Activated B cell treated with CpG ODN at 0.5 μM for 24 hours (primary cell): ENCODE results near the gene FBXO9. TPM values are rescaled to one million over a fixed set of nuclear protein-coding genes. Genes with fewer than 3 reads are reported as not detected.

Source experiments
- ATAC-seq: fragments of 200-7000 bp; cut with Tn5 transposase; one replicate; pipeline ENCODE4 v1.10.0; 2021; ENCODE audit warnings: low read depth, mild to moderate bottlenecking, moderate library complexity
- CTCF ChIA-PET: fragments of 350-600 bp; sonication (Branson Sonifier 250); formaldehyde crosslinking; loops from one replicate; lab custom pipeline; 2021; ENCODE audit warnings: antibody characterized with exemption; lab: Charles Lee
- POLR2A ChIA-PET: fragments of 350-600 bp; sonication (Branson Sonifier 250); formaldehyde crosslinking; loops from one replicate; lab custom pipeline; 2021; ENCODE audit warnings: antibody characterized with exemption; lab: Charles Lee
- DNase-seq: peaks from one replicate; pipeline ENCODE4 v3.0.0; 2022
- H3K27ac Mint-ChIP-seq: one replicate; pipeline ENCODE4 v1.8.0; 2020; ENCODE audit warnings: mixed read lengths
- H3K27me3 Mint-ChIP-seq: one replicate; pipeline ENCODE4 v1.8.0; 2021; ENCODE audit warnings: mixed read lengths
- H3K36me3 Mint-ChIP-seq: one replicate; pipeline ENCODE4 v1.8.0; 2021; ENCODE audit warnings: low read depth, mixed read lengths
- H3K4me1 Mint-ChIP-seq: one replicate; pipeline ENCODE4 v1.8.0; 2021; ENCODE audit warnings: mixed read lengths
- H3K4me3 Mint-ChIP-seq: one replicate; pipeline ENCODE4 v1.8.0; 2020; ENCODE audit warnings: mild to moderate bottlenecking, mixed read lengths
- H3K9me3 Mint-ChIP-seq: one replicate; pipeline ENCODE4 v1.8.0; 2020; ENCODE audit warnings: mixed read lengths
- intact Hi-C: fragments of 100-400 bp; cut with micrococcal nuclease; formaldehyde crosslinking; loops from one replicate; pipeline ENCODE4 v1.15.1; 2024
- total RNA-seq: library from RNA; stranded (reverse); gene quantifications from 2 replicates; pipeline ENCODE4 v1.2.3, GENCODE V29; 2022
- TF ChIP-seq, protein P1 (sequence below): fragments of 200-600 bp; IDR thresholded peaks from one replicate; pipeline ENCODE4 v1.8.0; 2022; ENCODE audit warnings: antibody characterized with exemption, mild to moderate bottlenecking

Gene FBXO9
- total RNA-seq, 1 donor from 2014 or later, result 62.1 TPM

- CTCF ChIA-PET, result no interaction called here
- H3K27me3 Mint-ChIP-seq, result peaks cover 2% of the 10 kb centered on the region
- DNase-seq (no peak), ATAC-seq (no peak)
- peaks cover 2% of the 10 kb centered on the region for H3K36me3 Mint-ChIP-seq
- TF ChIP-seq, protein P1, sequence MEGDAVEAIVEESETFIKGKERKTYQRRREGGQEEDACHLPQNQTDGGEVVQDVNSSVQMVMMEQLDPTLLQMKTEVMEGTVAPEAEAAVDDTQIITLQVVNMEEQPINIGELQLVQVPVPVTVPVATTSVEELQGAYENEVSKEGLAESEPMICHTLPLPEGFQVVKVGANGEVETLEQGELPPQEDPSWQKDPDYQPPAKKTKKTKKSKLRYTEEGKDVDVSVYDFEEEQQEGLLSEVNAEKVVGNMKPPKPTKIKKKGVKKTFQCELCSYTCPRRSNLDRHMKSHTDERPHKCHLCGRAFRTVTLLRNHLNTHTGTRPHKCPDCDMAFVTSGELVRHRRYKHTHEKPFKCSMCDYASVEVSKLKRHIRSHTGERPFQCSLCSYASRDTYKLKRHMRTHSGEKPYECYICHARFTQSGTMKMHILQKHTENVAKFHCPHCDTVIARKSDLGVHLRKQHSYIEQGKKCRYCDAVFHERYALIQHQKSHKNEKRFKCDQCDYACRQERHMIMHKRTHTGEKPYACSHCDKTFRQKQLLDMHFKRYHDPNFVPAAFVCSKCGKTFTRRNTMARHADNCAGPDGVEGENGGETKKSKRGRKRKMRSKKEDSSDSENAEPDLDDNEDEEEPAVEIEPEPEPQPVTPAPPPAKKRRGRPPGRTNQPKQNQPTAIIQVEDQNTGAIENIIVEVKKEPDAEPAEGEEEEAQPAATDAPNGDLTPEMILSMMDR, result no peak
- no peak overlapping the region for H3K4me3 Mint-ChIP-seq
- intact Hi-C loops, result no loop called here
- POLR2A ChIA-PET, result no interaction called here
- no peak overlapping the region for H3K27ac Mint-ChIP-seq
- H3K9me3 Mint-ChIP-seq, result no peaks in the 10 kb centered on the region
- H3K4me1 Mint-ChIP-seq, result no peaks in the 10 kb centered on the region
Measured at GRCh38 chr6:53134601-53135235, 69.5 kb downstream of the FBXO9 start.

- Mint-ChIP-seq H3K27ac (no peak overlapping the region), H3K4me1 (no peaks in the 10 kb centered on the region), H3K27me3 (peaks cover 2% of the 10 kb centered on the region), H3K4me3 (no peak overlapping the region), H3K36me3 (peaks cover 2% of the 10 kb centered on the region), H3K9me3 (no peaks in the 10 kb centered on the region)
- ATAC-seq, result no peak
- POLR2A ChIA-PET, result no interaction called here
- TF ChIP-seq, protein P1, result no peak
- CTCF ChIA-PET, result no interaction called here
- intact Hi-C loops, result no loop called here
- DNase-seq, result no peak
Measured at GRCh38 chr6:53136000-53136609, 70.9 kb downstream of the FBXO9 start.

DNA sequence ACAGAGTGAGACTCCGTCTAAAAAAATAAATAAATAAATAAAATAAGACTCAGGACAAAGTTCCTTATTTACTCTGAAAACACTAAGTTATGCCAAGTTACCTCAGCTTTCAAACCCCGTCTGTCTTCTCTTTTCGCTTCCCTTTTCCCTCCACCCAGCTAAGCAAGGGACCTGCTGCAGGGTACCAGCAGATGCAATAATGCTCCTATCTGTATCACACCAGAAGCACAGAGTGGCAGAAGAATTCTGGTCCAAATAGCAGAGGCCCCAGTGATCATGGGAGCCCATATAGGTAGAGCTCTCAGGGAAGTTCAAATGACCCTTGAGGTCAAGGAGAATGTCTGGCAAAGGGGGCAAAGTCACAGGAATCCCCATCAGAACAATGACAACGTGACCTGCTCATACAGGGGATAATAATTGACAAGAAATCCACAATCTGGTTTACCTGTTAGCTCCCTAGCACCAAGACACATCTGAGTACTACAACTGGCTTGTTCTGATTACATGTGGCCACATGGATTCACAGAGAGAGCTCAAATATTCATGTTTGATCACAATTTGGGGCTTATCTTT lies 74.7 kb downstream of the FBXO9 start:
- ATAC-seq (no peak), DNase-seq (no peak)
- Mint-ChIP-seq H3K36me3 (peaks cover 5% of the 10 kb centered on the region), H3K4me1 (no peaks in the 10 kb centered on the region), H3K27ac (no peak overlapping the region), H3K9me3 (peaks cover 7% of the 10 kb centered on the region), H3K27me3 (peaks cover 2% of the 10 kb centered on the region), H3K4me3 (no peak overlapping the region)
- ChIA-PET POLR2A (no interaction called here), CTCF (no interaction called here)
- intact Hi-C loops, result no loop called here
- TF ChIP-seq, protein P1, result no peak

DNA sequence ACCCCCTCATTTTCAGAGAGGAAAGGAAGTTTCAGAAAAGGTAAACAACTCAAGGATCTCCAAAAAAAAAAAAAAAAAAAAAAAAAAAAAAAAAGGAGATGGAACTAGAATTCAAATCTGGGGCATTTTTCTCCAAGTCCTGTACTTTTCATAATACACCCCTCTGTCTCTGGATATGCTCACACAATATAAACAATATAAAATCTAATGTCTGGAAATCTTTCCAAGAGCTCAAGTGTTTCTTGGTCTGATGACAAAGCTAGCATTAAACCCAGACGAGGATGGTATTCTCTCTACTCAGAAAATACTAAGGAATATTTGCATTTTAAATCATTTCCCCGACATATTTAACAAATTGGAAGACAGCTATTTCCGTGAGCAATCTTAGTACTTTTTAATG lies 77.6 kb downstream of the FBXO9 start:
- DNase-seq (no peak), ATAC-seq (no peak)
- ChIA-PET POLR2A (no interaction called here), CTCF (no interaction called here)
- TF ChIP-seq, protein P1, result no peak
- Mint-ChIP-seq H3K9me3 (peaks cover 7% of the 10 kb centered on the region), H3K27ac (no peak overlapping the region), H3K36me3 (peaks cover 5% of the 10 kb centered on the region), H3K4me3 (no peak overlapping the region), H3K27me3 (peaks cover 2% of the 10 kb centered on the region), H3K4me1 (no peaks in the 10 kb centered on the region)
- intact Hi-C loops, result no loop called here

- no peak overlapping the region for H3K27ac Mint-ChIP-seq
- peaks cover 5% of the 10 kb centered on the region for H3K36me3 Mint-ChIP-seq
- H3K4me1 Mint-ChIP-seq, result no peaks in the 10 kb centered on the region
- TF ChIP-seq, protein P1, result no peak
- DNase-seq, result no peak
- no peak overlapping the region for H3K4me3 Mint-ChIP-seq
- ATAC-seq, result no peak
- peaks cover 2% of the 10 kb centered on the region for H3K27me3 Mint-ChIP-seq
- CTCF ChIA-PET, result no interaction called here
- POLR2A ChIA-PET, result no interaction called here
- intact Hi-C loops, result no loop called here
- H3K9me3 Mint-ChIP-seq, result peaks cover 7% of the 10 kb centered on the region
Measured at GRCh38 chr6:53143710-53144109, 78.5 kb downstream of the FBXO9 start.
